ENCODE measurements around the gene ADGRF5.

The ADGRF5 gene

DNA sequence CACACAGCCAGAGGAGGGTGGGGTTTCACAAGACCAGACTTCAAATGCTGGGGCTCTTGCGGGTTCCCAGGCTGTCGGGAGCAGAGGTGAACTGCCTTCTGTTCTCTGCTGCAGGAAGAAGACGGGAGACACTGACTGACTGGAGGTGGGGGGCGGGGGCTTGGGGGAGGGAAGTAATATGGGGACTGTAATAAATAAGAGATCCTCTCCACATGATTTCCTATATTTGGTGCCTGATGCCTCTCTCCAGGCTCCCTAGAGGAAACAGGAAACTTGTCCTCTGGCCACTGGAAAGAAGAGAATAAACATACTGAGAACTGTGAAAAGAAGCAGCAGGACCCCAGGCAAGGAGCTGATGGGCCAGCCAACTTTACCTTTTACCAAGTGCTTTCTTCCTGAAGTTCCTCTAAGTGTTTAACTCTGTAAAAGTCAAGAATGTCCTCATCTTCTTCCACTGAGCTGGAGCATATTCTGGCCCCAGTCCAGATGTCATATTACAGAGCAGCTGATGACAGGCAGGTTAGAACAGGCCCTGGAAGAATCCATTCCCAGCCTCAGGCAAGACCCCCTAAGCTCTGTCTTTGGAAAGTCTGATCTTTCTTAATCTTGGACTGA, 33.2 kb upstream of the ADGRF5 start:
- Histone ChIP-seq H3K27ac (ENCODE audit: poor library complexity, severe bottlenecking) (no peak overlapping the region), H3K9me3 (ENCODE audit: severe bottlenecking) (no peaks in the 10 kb centered on the region), H3K27me3 (ENCODE audit: insufficient read depth, poor library complexity, severe bottlenecking) (no peaks in the 10 kb centered on the region), H3K4me3 (ENCODE audit: severe bottlenecking) (no peak overlapping the region), H3K4me1 (ENCODE audit: insufficient read depth, poor library complexity, severe bottlenecking) (peaks cover 7% of the 10 kb centered on the region), H3K36me3 (ENCODE audit: low read depth) (no peaks in the 10 kb centered on the region)
- TF ChIP-seq, protein P1, sequence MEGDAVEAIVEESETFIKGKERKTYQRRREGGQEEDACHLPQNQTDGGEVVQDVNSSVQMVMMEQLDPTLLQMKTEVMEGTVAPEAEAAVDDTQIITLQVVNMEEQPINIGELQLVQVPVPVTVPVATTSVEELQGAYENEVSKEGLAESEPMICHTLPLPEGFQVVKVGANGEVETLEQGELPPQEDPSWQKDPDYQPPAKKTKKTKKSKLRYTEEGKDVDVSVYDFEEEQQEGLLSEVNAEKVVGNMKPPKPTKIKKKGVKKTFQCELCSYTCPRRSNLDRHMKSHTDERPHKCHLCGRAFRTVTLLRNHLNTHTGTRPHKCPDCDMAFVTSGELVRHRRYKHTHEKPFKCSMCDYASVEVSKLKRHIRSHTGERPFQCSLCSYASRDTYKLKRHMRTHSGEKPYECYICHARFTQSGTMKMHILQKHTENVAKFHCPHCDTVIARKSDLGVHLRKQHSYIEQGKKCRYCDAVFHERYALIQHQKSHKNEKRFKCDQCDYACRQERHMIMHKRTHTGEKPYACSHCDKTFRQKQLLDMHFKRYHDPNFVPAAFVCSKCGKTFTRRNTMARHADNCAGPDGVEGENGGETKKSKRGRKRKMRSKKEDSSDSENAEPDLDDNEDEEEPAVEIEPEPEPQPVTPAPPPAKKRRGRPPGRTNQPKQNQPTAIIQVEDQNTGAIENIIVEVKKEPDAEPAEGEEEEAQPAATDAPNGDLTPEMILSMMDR (IDR thresholded peaks at IDR 0.05; ENCODE audit: poor library complexity, severe bottlenecking), result no peak
- DNase-seq (ENCODE audit: low spot score) (no peak), ATAC-seq (ENCODE audit: low read depth) (peak; percentile 68)

DNA sequence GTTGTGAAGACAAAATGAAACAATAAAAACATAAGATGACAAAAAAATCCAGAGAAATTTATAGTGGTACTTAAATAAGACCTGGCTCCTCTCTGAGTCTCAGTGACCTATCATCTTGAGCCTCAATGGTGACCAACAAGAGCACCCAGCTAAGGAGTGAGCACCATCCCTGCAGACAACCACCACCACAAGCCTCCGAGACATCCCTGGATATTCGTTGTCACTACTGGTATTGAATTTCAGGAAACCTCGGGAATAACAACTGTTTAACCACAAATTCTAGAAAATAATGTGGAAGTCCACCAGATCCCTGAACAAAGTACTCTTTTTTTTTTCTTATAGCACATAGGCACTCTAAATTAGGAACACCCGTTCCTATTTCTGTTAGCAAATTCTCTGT, 32.2 kb upstream of the ADGRF5 start:
- DNase-seq (ENCODE audit: low spot score), result no peak
- no peak for ATAC-seq (ENCODE audit: low read depth)
- no peaks in the 10 kb centered on the region for H3K36me3 ChIP-seq (ENCODE audit: low read depth)
- no peak overlapping the region for H3K27ac ChIP-seq (ENCODE audit: poor library complexity, severe bottlenecking)
- H3K9me3 ChIP-seq (ENCODE audit: severe bottlenecking), result no peaks in the 10 kb centered on the region
- H3K27me3 ChIP-seq (ENCODE audit: insufficient read depth, poor library complexity, severe bottlenecking), result no peaks in the 10 kb centered on the region
- TF ChIP-seq, protein P1 (IDR thresholded peaks at IDR 0.05; ENCODE audit: poor library complexity, severe bottlenecking), result no peak
- no peak overlapping the region for H3K4me3 ChIP-seq (ENCODE audit: severe bottlenecking)
- H3K4me1 ChIP-seq (ENCODE audit: insufficient read depth, poor library complexity, severe bottlenecking), result peaks cover 7% of the 10 kb centered on the region

DNA sequence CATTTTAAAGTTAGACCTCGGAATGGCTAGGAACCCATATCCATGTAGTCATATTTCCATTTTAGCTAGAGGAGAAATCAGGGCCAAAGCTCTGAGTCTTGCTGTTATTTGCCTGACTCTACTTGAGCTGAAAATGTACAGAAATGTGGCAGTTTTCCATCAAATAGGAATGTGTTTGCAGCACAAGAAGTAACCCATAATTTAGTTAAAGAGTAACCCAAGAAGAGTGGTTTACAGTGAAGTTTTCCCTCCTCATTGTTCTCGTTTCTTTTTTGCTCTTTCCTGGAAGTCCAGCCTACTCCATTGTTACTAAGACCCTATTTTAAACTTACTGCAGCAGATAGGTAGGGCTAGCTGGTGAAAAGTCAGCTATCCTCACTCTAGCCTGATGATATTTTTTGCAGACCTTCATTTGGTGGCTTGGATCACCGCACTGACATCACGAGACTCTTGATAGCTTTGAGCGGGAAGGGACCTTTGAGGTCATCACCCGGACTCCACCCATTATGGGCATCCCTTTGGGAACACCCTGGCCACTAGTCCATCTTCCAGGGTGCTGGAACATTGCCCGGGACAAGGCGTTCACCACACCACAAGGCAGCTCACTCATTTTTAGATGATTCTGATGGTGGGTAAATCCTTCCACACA, 28.0 kb upstream of the ADGRF5 start:
- no peaks in the 10 kb centered on the region for H3K36me3 ChIP-seq (ENCODE audit: low read depth)
- no peak overlapping the region for H3K27ac ChIP-seq (ENCODE audit: poor library complexity, severe bottlenecking)
- H3K4me1 ChIP-seq (ENCODE audit: insufficient read depth, poor library complexity, severe bottlenecking), result no peaks in the 10 kb centered on the region
- no peaks in the 10 kb centered on the region for H3K9me3 ChIP-seq (ENCODE audit: severe bottlenecking)
- DNase-seq (ENCODE audit: low spot score) (no peak), ATAC-seq (ENCODE audit: low read depth) (no peak)
- TF ChIP-seq, protein P1 (IDR thresholded peaks at IDR 0.05; ENCODE audit: poor library complexity, severe bottlenecking), result no peak
- no peak overlapping the region for H3K4me3 ChIP-seq (ENCODE audit: severe bottlenecking)
- no peaks in the 10 kb centered on the region for H3K27me3 ChIP-seq (ENCODE audit: insufficient read depth, poor library complexity, severe bottlenecking)

DNA sequence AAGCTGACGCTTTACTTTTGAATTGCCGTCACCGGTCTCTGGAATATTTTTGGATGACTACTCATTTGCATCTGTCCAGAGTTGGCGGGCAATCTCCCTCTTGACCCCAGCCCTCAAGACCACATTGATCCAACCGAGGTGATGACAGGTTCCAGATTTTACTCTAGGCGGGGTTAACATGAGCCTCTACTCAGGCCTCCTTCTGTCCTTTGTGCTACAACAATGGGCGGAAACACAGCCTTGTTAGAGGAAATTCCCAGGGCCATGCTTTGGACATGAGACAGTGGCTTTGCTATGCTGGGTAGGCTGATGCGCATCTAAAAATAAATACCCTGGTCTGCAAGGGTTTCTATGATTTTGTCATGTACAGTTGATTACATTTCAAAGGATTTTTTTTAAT, 27.0 kb upstream of the ADGRF5 start:
- H3K9me3 ChIP-seq (ENCODE audit: severe bottlenecking), result no peaks in the 10 kb centered on the region
- H3K27ac ChIP-seq (ENCODE audit: poor library complexity, severe bottlenecking), result no peak overlapping the region
- ATAC-seq (ENCODE audit: low read depth) (no peak), DNase-seq (ENCODE audit: low spot score) (no peak)
- no peaks in the 10 kb centered on the region for H3K27me3 ChIP-seq (ENCODE audit: insufficient read depth, poor library complexity, severe bottlenecking)
- H3K36me3 ChIP-seq (ENCODE audit: low read depth), result no peaks in the 10 kb centered on the region
- no peak overlapping the region for H3K4me3 ChIP-seq (ENCODE audit: severe bottlenecking)
- TF ChIP-seq, protein P1 (IDR thresholded peaks at IDR 0.05; ENCODE audit: poor library complexity, severe bottlenecking), result no peak
- no peaks in the 10 kb centered on the region for H3K4me1 ChIP-seq (ENCODE audit: insufficient read depth, poor library complexity, severe bottlenecking)

DNA sequence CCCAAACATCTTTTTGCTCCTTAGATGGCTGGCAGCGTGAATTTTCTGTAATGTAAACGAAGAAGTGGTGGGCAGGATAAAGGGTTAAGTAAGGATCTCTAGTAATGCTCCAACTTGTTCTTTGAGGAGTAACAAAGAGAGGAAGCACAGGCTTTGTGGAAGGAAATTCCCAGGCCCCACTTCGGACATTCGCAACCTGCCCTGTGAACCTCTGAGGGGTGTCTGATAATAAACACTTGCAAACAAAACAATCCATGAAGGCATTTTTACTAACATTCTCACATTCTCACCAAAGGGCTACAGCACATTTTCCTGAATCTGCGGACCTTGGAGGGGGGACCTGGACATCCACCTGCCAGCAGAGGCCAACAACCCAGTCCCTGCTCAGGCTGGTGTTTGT, 25.8 kb upstream of the ADGRF5 start:
- no peaks in the 10 kb centered on the region for H3K36me3 ChIP-seq (ENCODE audit: low read depth)
- TF ChIP-seq, protein P1 (IDR thresholded peaks at IDR 0.05; ENCODE audit: poor library complexity, severe bottlenecking), result no peak
- H3K27me3 ChIP-seq (ENCODE audit: insufficient read depth, poor library complexity, severe bottlenecking), result no peaks in the 10 kb centered on the region
- no peak overlapping the region for H3K27ac ChIP-seq (ENCODE audit: poor library complexity, severe bottlenecking)
- no peak for DNase-seq (ENCODE audit: low spot score)
- no peaks in the 10 kb centered on the region for H3K4me1 ChIP-seq (ENCODE audit: insufficient read depth, poor library complexity, severe bottlenecking)
- no peak overlapping the region for H3K4me3 ChIP-seq (ENCODE audit: severe bottlenecking)
- no peak for ATAC-seq (ENCODE audit: low read depth)
- no peaks in the 10 kb centered on the region for H3K9me3 ChIP-seq (ENCODE audit: severe bottlenecking)

Measured in RWPE2 (cell line).